Caki2 (cell line): ENCODE results near the gene CHGA. TPM values are rescaled to one million over a fixed set of nuclear protein-coding genes. Genes with fewer than 3 reads are reported as not detected.

ENCODE experiments used
- DNase-seq: peaks from one replicate; pipeline ENCODE4 v3.0.0-alpha.2; 2015; ENCODE audit warnings: low read depth
- in situ Hi-C: cut with HindIII; loops from 2 replicates; pipeline ENCODE4 v1.10.0; 2016; ENCODE audit warnings: low sequenced_read_pairs, low pct_unique_long_range_greater_than_20kb, mixed read lengths
- total RNA-seq: library from RNA; depleted of rRNA; stranded (reverse); fragments of >200 nt; shearing (Covaris generic); gene quantifications from 2 replicates; pipeline ENCODE4 v1.2.3, GENCODE V29; 2014; ENCODE audit warnings: low replicate concordance

CHGA gene
- total RNA-seq, 1 experiment from 2014 or later, result 123 TPM

DNA sequence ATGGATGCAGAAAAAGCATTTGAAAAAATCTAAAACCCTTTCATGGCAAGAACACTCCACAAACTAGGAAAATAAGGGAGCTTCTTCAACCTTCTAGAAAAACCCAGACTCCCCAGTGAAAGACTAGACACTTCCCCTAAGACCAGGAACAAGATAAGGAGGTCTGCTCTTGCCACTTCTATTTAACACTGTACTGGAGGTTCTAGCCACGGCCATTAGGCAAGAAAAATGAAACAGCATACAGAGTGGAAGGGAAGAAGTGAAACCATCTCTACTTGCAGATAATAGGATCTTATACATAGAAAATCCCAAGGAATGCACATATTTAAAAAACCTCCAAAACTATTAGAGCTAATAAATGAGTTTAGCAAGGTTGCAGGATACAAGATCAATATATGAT is 42.3 kb downstream of the CHGA start:
- no peak for DNase-seq
- in situ Hi-C loops, result no loop called here

DNA sequence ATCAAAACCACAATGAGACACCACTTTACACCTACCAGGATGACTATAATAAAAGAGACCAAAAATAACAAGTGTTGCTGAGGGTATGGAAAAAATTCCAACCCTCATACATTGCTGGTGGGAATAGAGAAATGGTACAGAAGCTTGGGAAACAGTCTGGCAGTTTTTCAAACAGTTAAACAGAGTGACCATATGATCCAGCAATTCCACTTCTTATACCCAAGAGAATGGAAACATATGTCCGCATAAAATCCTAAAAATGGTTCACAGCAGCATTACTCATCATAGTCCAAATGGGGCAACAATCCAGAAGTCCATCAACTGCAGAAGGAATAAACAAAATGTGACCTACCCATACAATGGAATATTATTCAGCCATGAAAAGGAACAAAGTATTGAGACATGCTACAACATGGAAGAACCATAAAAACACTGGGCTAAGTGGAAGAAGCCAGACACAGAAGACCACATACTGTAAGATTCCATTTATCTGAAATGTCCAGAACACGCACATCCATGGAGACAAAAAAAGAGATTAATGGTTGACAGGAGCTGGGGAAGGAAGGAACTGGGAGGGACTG is 44.5 kb downstream of the CHGA start:
- no peak for DNase-seq
- in situ Hi-C loops, result no loop called here

DNA sequence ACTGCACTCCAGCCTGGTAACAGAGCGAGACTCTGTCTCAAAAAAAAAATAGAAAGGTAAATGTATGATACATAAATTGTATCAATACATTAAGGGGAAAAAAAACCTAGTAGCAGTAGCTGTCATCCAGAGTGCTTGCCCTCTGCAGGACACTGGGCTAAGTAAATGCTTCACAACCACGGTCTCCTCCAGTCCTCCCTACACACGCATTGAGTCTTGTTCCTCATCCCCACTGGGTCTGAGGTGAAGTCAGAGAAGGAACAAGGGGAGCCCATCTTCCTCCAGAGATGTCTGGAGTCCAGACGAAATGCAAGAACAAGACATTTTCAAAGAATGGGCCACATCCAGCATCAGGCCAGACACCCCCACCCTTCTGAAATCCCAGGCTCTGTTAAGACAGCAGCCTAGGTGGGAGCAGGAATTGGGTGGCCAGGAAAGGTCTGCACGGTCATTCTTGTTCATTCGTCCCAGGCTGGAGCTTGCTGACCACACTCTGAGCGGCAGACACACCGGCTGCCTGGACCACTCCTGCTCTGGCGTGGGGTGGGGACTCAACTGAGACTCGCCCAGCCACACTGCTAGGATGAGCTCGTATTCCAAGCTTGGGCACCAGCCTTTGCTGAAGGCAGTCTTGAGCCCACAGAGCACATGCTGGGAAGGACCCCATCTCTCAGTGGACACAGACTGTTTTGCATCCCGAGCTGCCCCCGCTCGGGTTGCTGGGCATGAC is 45.5 kb downstream of the CHGA start:
- no peak for DNase-seq
- in situ Hi-C loops, result no loop called here

DNA sequence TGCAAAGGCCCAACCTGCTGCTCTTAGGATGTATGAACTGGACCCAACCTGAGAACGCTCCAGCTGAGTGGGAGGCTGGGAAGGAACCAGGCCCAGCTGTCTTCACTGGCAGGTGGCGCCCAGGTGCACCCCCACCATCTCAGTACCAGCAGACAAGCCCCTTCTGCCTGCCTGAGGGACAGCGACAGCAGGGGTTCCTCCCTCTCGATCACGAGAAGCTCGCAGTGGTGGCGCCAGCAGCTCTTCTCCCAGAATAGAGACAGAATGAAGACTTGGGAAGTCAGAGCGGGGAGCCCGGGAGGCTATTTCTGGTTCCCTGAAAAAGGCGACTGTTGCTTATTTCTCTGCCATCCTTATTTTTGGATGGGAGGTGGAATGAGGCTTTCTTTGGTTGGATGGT is 46.5 kb downstream of the CHGA start:
- in situ Hi-C loops, result no loop called here
- DNase-seq, result no peak

DNA sequence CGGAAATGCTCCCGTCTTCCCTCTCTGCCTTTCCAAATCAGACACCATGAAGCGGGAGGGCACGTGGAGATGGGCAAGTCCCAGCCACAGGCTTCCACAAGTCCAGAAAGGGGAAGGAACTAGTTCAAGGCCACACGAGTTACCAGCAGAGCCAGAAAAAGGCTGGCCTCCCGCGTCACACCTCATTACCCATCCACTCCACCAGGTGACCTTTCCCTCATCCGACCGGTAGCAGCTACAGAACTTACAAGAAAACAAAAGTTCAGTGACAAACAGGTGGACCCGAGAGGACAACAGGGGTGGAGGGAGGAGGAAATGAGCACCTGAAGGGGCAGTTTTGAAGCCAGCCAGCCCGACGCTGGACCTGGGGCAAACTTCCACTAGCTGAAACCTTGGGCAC is 46.9 kb downstream of the CHGA start:
- in situ Hi-C loops, result no loop called here
- DNase-seq, result peak; percentile 59

DNA sequence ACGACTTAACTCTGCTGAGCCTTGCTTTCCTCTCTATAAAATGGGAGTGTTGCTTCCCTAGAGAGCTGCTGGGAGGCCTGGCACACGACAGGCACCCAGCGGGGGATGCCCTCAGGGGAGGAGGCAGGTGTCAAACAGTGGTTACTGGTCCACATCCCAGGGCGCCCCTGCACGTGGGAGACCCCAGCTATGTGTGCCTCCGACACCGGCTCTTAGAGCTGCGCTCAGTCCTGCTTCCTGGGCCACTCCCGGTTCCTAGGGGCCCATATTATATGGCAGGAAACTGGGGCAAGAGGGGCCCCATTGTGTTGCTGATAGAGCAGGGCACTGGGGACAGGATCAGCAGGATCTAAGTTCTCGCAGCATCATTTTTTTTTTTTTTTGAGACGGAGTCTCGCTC is 47.3 kb downstream of the CHGA start:
- in situ Hi-C loops, result no loop called here

DNA sequence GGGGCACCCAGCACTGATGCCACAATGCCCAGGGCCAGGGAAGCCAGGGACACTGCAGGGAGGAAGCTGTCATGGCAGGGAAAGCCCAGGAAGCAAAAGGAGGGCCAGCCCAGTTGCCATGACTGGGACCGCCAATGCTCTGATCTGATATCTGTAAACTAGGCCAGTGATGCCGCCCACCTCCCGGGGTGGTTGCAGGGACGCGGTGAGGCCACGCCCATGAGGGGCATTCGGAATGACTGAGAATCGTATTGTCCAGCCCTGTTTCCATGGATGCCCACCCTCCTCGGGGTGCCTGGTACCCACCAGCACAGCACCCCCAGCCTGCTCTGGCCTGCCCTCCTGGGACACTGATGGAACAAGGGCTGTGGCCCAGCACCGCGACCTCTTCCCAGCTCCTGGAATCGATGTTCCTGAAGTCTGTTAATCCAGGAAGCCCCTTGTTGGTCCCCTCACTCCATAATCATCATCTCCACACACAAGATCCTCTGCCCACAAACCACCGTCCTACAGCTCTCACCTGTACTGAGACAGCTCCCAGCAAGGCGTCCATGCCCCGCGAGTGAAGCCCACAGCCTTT is 48.7 kb downstream of the CHGA start:
- no peak for DNase-seq
- in situ Hi-C loops, result no loop called here

More for the DNA sequence above, 47.3 kb downstream of the CHGA start:
- no peak for DNase-seq

DNA sequence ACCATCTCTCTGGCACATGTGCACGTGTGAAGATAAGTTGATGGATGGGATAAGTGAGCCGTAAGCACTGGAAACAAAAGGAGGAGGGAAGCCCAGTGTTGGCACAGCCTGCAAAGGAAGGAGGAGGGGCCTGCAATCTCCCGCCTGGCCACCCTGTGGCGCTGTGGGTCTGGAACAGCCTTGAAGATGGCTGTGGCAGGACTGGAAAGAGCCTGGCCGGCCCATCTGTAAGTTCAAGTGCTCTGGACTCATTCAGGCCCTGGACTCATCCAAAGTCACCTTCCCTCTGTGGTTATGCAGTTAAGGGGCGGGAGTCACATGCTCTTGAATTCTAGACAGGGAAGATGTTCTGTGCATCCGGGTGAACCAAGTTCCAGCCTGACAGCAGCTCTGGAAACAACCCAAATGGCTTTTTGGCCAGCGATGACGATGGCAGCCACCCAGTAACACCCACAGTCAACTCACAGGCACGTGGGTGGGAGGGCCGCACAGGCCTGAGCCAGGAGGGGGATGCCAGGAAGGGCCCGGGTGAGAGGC is 50.4 kb downstream of the CHGA start:
- in situ Hi-C loops, result no loop called here
- no peak for DNase-seq

DNA sequence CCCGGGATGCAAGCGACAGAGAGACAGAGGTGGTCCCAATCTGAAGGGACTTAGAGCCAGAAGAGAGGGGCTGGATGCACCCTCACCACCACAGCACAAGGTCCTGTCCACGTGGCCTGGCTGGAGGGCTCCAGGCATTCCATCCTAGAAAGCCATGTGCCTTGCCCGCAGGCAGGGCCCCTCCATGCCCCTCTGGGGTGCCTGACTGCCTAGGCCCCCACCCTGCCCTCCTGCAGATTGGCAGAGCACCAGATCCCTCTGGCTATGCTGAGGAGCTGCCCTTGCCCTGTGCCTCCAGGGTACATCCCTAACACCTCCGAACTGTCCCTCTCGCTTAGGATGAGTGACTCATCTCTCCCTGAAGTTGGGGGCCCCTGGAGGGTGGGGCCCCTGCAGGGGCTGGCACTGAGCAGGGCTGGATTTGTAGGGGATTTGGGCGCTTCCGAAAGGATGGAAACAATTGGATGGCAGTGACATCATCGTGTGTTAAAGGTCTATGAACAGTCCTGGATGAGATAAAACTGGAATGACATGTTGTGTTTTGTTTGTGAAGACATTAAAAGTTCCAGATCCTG is 50.9 kb downstream of the CHGA start:
- in situ Hi-C loops, result no loop called here
- no peak for DNase-seq

DNA sequence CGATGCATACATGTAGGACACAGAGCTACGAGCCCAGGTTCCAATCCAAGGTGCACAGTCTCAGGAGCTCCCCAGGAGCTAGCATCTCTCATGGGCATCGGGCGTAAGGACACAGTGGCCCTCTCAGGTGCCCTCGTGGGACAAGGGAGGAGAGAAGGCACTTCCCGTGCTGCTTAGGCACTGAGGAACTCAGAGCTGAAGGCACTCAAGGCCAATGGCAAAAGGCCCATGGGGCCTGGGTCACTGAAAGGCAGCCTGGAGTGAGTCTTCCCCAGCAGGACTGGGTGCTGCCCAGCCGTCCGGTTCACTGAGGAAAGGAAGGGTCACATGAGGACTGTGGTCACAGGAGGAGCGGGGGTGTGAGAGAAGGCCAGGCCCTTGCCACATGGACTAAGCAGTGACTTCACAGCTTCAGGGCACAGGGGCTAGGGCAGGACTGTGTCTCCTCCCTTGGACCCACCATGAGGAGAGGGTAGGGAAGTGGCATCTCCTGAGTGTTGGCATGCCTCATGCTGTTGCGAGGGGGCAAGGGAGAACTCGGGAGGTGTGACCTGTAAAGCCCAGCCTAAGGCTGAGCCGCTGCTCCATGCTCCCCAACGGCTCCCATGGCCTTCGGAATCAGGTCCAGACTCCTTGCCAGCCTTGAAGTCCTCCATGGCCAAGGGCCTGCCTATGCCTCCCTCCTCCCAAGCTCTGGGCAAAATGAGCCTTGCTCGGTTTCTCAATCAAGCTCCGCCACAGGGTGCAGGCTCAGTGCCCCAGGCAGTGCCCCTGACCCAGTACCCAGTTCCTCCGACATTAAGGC is 51.8 kb downstream of the CHGA start:
- no peak for DNase-seq
- in situ Hi-C loops, result no loop called here

DNA sequence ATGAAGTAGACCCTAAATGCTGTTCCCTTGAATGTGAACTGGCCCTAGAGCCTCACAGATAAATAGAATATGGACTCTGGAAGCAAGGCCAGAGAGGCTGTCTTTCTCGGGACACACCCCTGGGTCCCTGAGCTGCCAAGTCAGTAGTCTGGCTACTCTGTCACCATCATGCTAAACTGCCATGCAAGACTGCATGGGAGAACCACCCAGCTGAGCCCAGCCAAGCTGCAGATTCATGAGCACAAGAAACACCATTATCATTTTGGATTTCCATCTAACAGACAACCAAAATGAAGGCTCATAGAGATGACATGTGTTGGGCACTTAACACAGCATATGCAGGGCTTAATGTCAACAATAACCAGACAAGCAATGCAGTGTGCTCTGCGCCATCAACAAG is 53.3 kb downstream of the CHGA start:
- in situ Hi-C loops, result no loop called here
- no peak for DNase-seq

DNA sequence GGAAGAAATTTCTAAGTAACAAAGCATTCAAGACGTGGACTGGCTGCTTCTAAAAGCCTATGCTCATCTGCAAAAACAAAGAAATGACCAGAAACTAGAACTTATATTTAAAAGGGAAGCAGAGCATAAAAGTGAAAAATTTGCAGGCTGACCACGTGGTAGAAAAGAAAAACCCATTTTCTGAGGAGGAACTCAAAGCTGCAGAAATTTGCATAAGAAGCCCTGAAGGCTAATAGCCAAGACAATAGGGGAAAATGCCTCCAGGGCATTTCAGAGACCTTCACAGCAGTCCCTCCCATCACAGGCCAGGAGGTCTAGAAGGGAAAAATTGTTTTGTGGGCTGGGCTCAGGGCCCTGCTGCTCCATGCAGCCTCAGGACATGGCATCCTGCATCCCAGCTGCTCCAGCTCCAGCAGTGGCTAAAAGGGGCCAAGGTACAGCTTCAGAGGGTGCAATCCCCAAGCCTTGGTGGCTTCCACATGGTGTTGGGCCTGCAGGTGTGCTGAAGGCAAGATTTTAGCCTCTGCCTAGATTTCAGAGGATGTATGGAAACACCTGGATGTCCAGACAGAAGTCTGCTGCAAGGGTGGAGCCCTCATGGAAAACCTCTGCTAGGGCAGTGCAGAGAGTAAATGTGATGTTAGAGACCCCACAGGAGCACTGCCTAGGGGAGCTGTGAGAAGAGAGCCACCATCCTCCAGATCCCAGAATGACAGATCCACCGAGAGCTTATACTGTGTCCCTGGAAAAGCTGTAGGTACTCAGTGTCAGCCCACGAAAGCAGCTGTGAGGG is 55.5 kb downstream of the CHGA start:
- in situ Hi-C loops, result no loop called here
- no peak for DNase-seq

DNA sequence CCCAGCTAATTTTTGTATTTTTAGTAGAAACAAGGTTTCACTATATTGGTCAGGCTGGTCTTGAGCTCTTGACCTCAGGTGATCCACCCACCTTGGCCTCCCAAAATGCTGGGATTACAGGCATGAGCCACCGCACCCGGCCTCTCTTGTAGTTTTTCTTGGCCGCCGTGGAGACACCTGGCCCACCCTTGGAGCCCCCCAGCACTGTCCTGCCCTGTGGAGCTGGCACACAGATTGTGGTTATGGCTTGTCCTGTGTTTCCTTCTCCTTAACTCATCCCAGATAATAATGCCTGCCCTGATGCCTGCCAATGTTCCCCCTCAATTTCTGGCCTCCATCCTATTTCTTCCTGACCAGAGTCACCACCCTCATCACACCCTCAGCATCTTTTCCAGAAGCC is 57.9 kb downstream of the CHGA start:
- in situ Hi-C loops, result no loop called here
- DNase-seq, result no peak

DNA sequence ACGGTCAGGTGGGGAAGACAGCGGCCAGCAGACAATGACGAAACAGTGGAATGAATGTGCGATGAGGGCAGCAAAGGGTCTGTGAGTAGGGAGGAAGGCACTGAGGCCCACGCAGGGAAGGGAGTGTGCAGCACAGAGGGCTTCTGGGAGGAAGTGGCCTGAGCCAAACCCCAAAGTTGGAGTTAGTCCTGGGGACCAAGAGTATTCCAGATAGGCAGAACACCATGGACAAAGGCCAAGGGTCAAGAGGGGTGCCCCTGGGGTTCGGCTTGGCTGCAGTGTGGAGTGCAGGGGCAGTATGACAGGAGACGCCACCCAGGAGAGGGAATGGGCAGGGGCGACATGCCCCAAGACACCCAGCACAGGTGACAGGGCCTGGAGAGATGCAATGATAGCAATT is 58.8 kb downstream of the CHGA start:
- in situ Hi-C loops, result no loop called here

DNA sequence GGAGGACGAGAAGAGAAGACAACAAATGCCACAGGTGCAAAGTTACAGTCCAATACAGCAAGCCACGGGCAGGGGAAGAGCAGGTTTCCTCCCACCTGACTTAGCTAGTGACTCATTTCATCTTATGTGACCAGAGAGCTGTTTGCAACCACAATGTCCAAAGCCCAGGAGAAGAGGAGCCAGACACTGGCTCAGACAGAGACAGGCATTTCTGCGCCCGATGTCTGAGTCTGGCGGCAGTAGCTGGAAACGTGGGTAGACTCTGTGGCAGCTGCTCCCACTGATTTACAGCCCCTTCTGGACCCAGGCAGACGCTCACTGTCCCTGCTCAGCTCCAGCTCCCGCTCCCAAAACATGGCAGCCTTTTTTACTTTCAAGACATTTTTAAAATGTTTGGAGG is 60.0 kb downstream of the CHGA start:
- no peak for DNase-seq

More for the DNA sequence above, 58.8 kb downstream of the CHGA start:
- no peak for DNase-seq

DNA sequence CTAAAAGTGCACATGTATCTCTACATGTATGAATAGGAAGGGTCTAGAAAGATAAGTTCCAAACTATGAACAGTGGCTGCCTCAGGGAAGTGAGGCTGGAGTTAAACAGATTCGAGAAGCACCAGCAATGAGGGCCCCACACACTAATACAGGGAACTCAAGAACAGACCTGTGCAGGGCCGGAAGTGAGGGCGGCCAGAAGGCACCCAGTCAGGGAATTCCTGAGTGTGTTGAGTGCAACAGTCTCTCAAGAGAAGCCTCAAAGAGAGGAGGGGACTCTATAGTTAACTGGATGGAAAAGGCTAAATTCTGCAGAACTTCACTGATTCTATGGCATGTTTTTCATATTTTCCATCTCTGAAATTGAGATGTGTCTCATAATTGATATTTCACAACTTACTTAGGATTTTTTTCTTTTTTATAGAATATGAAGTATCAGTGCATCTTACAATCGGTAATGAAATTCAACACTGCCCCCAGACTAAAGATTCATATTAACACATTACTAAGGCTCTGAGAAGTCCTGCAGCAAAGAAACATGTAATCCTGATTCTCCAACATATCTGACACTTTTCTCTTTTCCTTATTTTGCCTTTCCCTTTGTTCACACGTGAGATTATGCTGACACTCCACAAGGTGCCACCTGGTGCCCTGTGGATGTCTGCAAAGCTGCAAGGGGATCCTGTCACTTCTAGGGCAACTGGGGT is 61.3 kb downstream of the CHGA start:
- in situ Hi-C loops, result no loop called here
- DNase-seq, result no peak

More for the DNA sequence above, 60.0 kb downstream of the CHGA start:
- in situ Hi-C loops, result no loop called here
